Measurements from ENCODE around the gene NT5C2.

GRCh38 chr10:103044942-103045489, 148.1 kb downstream of the NT5C2 start:
- no peak for TF ChIP-seq CTCF (IDR thresholded peaks at IDR 0.05; ENCODE audit: low read depth, low read length)
- no peak for TF ChIP-seq POLR2A (IDR thresholded peaks at IDR 0.05; ENCODE audit: extremely low read depth, insufficient read length)
- TF ChIP-seq MAX (IDR thresholded peaks at IDR 0.05; ENCODE audit: low read depth, low read length), result no peak

All from NB4 (cell line).